HepG2 (cell line): ENCODE results near the gene OXLD1. TPM values are rescaled to one million over a fixed set of nuclear protein-coding genes. Genes with fewer than 3 reads are reported as not detected.

Experiments
- CTCF ChIP-seq: sonication (generic); formaldehyde crosslinking; IDR thresholded peaks from 2 replicates; pipeline ENCODE4 v1.5.0; 2020; ENCODE audit warnings: mild to moderate bottlenecking, missing genetic modification reagents, moderate library complexity
- GATAD2A ChIP-seq: IDR thresholded peaks from 2 replicates; pipeline ENCODE4 v1.6.1; 2016
- HNRNPK ChIP-seq: fragments of 200-400 bp; formaldehyde crosslinking; IDR thresholded peaks from 2 replicates; pipeline ENCODE4 v1.6.1; 2018; ENCODE audit warnings: low read length, low read depth, moderate library complexity, mild to moderate bottlenecking; ENCODE audit not compliant: poor library complexity, severe bottlenecking
- HOXA7 ChIP-seq: sonication (generic); formaldehyde crosslinking; IDR thresholded peaks from 2 replicates; pipeline ENCODE4 v1.8.1; 2022; ENCODE audit warnings: mild to moderate bottlenecking, missing genetic modification reagents, moderate library complexity
- KAT2B ChIP-seq: fragments of 150-350 bp; IDR thresholded peaks from 2 replicates; pipeline ENCODE4 v1.6.1; 2014; ENCODE audit warnings: low read depth, low read length, borderline replicate concordance
- KIAA2018 ChIP-seq: sonication (generic); formaldehyde crosslinking; IDR thresholded peaks from 2 replicates; pipeline ENCODE4 v1.5.0; 2020; ENCODE audit warnings: mild to moderate bottlenecking, missing genetic modification reagents, borderline replicate concordance
- MAFF ChIP-seq: IDR thresholded peaks from 2 replicates; pipeline ENCODE4 v1.6.1; 2011; ENCODE audit warnings: low read depth, low read length, improper control_type of control experiment
- REXO4 ChIP-seq: sonication (generic); formaldehyde crosslinking; IDR thresholded peaks from 2 replicates; pipeline ENCODE4 v1.8.0; 2022; ENCODE audit warnings: missing genetic modification reagents, mild to moderate bottlenecking, borderline replicate concordance
- SMAD3 ChIP-seq: sonication (generic); formaldehyde crosslinking; IDR thresholded peaks from 2 replicates; pipeline ENCODE4 v1.4.0; 2020; ENCODE audit warnings: missing genetic modification reagents
- ZNF101 ChIP-seq: sonication (generic); formaldehyde crosslinking; IDR thresholded peaks from 2 replicates; pipeline ENCODE4 v1.4.0; 2020; ENCODE audit warnings: mild to moderate bottlenecking, low read depth, missing genetic modification reagents, borderline replicate concordance
- ZNF331 ChIP-seq: sonication (generic); formaldehyde crosslinking; IDR thresholded peaks from 2 replicates; pipeline ENCODE4 v1.4.0; 2020; ENCODE audit warnings: missing genetic modification reagents
- ZNF589 ChIP-seq: sonication (generic); formaldehyde crosslinking; conservative IDR thresholded peaks from 2 replicates; pipeline ENCODE4 v1.8.0; 2022; ENCODE audit warnings: mild to moderate bottlenecking, moderate library complexity, missing genetic modification reagents
- ZNF609 ChIP-seq: sonication (generic); formaldehyde crosslinking; IDR thresholded peaks from 2 replicates; pipeline ENCODE4 v1.4.0; 2020; ENCODE audit warnings: mild to moderate bottlenecking, missing genetic modification reagents, borderline replicate concordance
- polyA plus RNA-seq, 8 experiments: library from polyadenylated mRNA; depleted of rRNA in 3 of 8; stranded (reverse) in 7 of 8; unstranded in 1 of 8; fragments of >200 nt; fragmentation: Illumina TruSeq in 4 of 8; extraction: Trizol in 4 of 8; gene quantifications; 2 replicates each; pipeline versions ENCODE4 v1.2.1 to v1.2.3, GENCODE V29; 2011 to 2016; ENCODE audit warnings: low read depth in 4 of 8, missing spikeins in 1 of 8, mixed read lengths in 1 of 8; ENCODE audit not compliant: insufficient read depth in 1 of 8
- total RNA-seq, 5 experiments: library from RNA; depleted of rRNA; stranded (reverse); fragments of >200 nt; fragmentation: Illumina TruSeq; extraction: Trizol; gene quantifications; 2 replicates each; pipeline ENCODE4 v1.2.3, GENCODE V29; 2016; ENCODE audit warnings: low read depth in 1 of 5

The OXLD1 gene
- total and polyA plus RNA-seq, 2 of the 13 experiments (the other 11 are each of a cell fraction or from before 2014, with no cell fraction given): 27.1 to 37.5 TPM

GRCh38 chr17:81702934-81703746 is 36.7 kb upstream of the OXLD1 start, which contains the start of gene MRPL12 (continued):
- peak; percentile 77 for TF ChIP-seq ZNF609 (CRISPR knock-in tag)
- TF ChIP-seq HNRNPK: peak; percentile 75
- 0 out of 2 replicates have a peak, but pooled peaks have one; percentile 61 for TF ChIP-seq REXO4
- no peak for TF ChIP-seq KAT2B
- TF ChIP-seq SMAD3 (CRISPR knock-in tag): peak; percentile 97
- TF ChIP-seq ZNF589 (CRISPR knock-in tag): peak; percentile 94; the same call in 1 of the 2 replicates
- no peak for TF ChIP-seq MAFF
- peak; percentile 90; the same call in 1 of the 2 replicates for TF ChIP-seq HOXA7 (CRISPR knock-in tag)
- peak; percentile 36; the same call in 1 of the 2 replicates for TF ChIP-seq GATAD2A
- no peak for TF ChIP-seq ZNF101
- TF ChIP-seq CTCF (CRISPR knock-in tag): peak; percentile 69
- peak; percentile 89 for TF ChIP-seq ZNF331
- no peak for TF ChIP-seq KIAA2018 (CRISPR knock-in tag)
